ENCODE measurements around the gene ZNF157.
"Not testable (repeated sequence)": the region's sequence is repeated elsewhere in the genome, so short reads cannot be mapped to it uniquely, and the experiment has no call there.

ZNF157 gene

GRCh38 chrX:47370278-47370677 is at the start of gene ZNF157:
Gene ZNF157, plus strand, starts transcription at chrX:47370578. Its CDS starts 91 bp downstream, at chrX:47370669.
- DNase-seq, result no peak

GRCh38 chrX:47321386-47321785 is 49.0 kb upstream of the ZNF157 start:
- DNase-seq, result no peak

GRCh38 chrX:47321823-47322371 is 48.5 kb upstream of the ZNF157 start:
- DNase-seq, result no peak

- no peak for DNase-seq
Observed at GRCh38 chrX:47327902-47328301, 42.5 kb upstream of the ZNF157 start.

GRCh38 chrX:47332729-47333128 is 37.6 kb upstream of the ZNF157 start:
- not testable (repeated sequence) for DNase-seq

GRCh38 chrX:47351706-47352105 is 18.7 kb upstream of the ZNF157 start:
- DNase-seq, result no peak

GRCh38 chrX:47358387-47359065 is 11.9 kb upstream of the ZNF157 start:
- no peak for DNase-seq

- DNase-seq, result no peak
Observed at GRCh38 chrX:47360423-47361179, 9.8 kb upstream of the ZNF157 start.

- DNase-seq, result peak; percentile 96
Observed at GRCh38 chrX:47361538-47362511, 8.6 kb upstream of the ZNF157 start.

- peak; percentile 87 for DNase-seq
Observed at GRCh38 chrX:47366041-47366722, 4.2 kb upstream of the ZNF157 start.

- no peak for DNase-seq
Observed at GRCh38 chrX:47373198-47373597, 2.8 kb downstream of the ZNF157 start.

- no peak for DNase-seq
Observed at GRCh38 chrX:47380268-47380667, 9.9 kb downstream of the ZNF157 start.

- DNase-seq, result not testable (repeated sequence)
Observed at GRCh38 chrX:47380837-47381236, 10.5 kb downstream of the ZNF157 start.

GRCh38 chrX:47384502-47384901 is 14.1 kb downstream of the ZNF157 start:
- DNase-seq, result peak; percentile 70

- no peak for DNase-seq
Observed at GRCh38 chrX:47390780-47391179, 20.4 kb downstream of the ZNF157 start.

- no peak for DNase-seq
Observed at GRCh38 chrX:47413179-47413594, 42.8 kb downstream of the ZNF157 start.

GRCh38 chrX:47420265-47420664 is 49.9 kb downstream of the ZNF157 start:
- DNase-seq, result no peak

GRCh38 chrX:47420962-47421361 is 50.6 kb downstream of the ZNF157 start:
- no peak for DNase-seq

- DNase-seq, result no peak
Observed at GRCh38 chrX:47422444-47422843, 52.1 kb downstream of the ZNF157 start.

GRCh38 chrX:47430925-47431324 is 60.5 kb downstream of the ZNF157 start:
- DNase-seq, result no peak

GRCh38 chrX:47446431-47446830 is 76.1 kb downstream of the ZNF157 start:
- no peak for DNase-seq

GRCh38 chrX:47446971-47447370 is 76.6 kb downstream of the ZNF157 start:
- DNase-seq, result no peak

Data from NCI-H1417 treated with DMSO at 0.1 percent for 48 hours (cell line).